AG04449 (cell line): ENCODE results near the gene ERBB4.

Experiments used
- CTCF ChIA-PET: fragments of 350-600 bp; formaldehyde crosslinking; extraction: SDS; loops from one replicate; lab custom pipeline; 2021; ENCODE audit warnings: antibody characterized with exemption; lab: Yijun Ruan, JAX
- POLR2A ChIA-PET: fragments of 400-600, 350-600 bp; formaldehyde crosslinking; extraction: SDS; loops from one replicate; lab custom pipeline; 2020; ENCODE audit warnings: antibody characterized with exemption, inconsistent platforms; lab: Yijun Ruan, JAX
- DNase-seq: peaks from one replicate; pipeline ENCODE4 v3.0.0-alpha.2; 2010; ENCODE audit warnings: low read depth, low spot score
- H3K4me3 ChIP-seq: 2 replicates; pipeline ENCODE4 v1.5.1; 2011; ENCODE audit warnings: low read depth, mild to moderate bottlenecking, control low read depth, low read length
- CTCF ChIP-seq: IDR thresholded peaks from one replicate; pipeline ENCODE4 v1.5.1; 2011; ENCODE audit warnings: mild to moderate bottlenecking, moderate library complexity, low read length, control low read depth, inconsistent platforms; ENCODE audit not compliant: insufficient read depth; ENCODE audit errors: missing control alignments

Gene ERBB4

DNA sequence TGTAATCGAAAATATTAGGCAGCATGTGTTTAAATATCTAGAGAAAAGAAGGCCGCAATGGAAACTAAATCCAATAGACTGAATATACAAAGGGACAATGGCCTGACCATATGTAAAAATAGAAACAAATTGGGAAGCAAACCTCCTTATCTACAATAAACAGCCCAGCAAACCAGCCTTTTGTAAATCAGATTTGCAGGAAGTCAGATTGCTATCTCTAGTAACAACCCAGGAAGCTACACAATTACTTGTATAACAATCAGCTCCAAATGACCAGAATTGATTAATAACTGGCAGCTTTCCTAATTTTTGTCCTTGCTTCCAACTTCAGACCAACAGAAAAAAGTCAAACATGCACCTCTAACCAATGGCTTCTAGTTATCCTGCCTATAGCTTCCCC, 1122.2 kb downstream of the ERBB4 start:
- CTCF ChIA-PET = no interaction called here
- no peak for DNase-seq
- POLR2A ChIA-PET = no interaction called here

DNA sequence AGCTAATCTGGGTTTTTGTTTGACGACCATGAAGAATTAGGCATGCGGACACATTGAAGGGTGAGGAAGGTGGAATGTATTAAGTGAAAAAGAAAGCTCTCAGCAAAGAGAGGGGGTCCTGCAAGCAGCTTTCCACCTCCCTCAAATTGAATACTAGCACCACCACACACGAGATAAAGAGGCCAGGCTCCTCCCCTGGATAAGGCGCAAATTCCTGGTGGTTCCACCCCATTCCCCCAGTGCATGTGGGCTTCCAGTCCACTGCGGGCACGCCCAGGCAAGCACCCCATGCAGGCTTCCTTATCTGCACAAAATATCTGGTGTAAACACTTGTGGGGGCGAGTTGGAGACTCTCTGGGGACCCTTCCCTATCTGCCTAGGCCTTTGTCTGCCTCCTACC, 1124.9 kb downstream of the ERBB4 start:
- CTCF ChIA-PET = no interaction called here
- POLR2A ChIA-PET = no interaction called here
- no peak for TF ChIP-seq CTCF
- no peak for DNase-seq
- H3K4me3 ChIP-seq = no peak overlapping the region

More for the DNA sequence above, 1122.2 kb downstream of the ERBB4 start:
- H3K4me3 ChIP-seq = no peak overlapping the region
- TF ChIP-seq CTCF = no peak

- ChIA-PET CTCF (no interaction called here), POLR2A (no interaction called here)
- no peak for DNase-seq
- no peak overlapping the region for H3K4me3 ChIP-seq
- TF ChIP-seq CTCF = no peak
These were observed 1130.1 kb downstream of the ERBB4 start for GRCh38 chr2:211408483-211408891.

GRCh38 chr2:211407076-211407475, 1131.5 kb downstream of the ERBB4 start:
- ChIA-PET POLR2A (no interaction called here), CTCF (no interaction called here)
- DNase-seq = no peak
- no peak for TF ChIP-seq CTCF
- H3K4me3 ChIP-seq = no peak overlapping the region

GRCh38 chr2:211405036-211405435, 1133.6 kb downstream of the ERBB4 start:
- no peak for DNase-seq
- CTCF ChIA-PET = no interaction called here
- POLR2A ChIA-PET = no interaction called here
- TF ChIP-seq CTCF = no peak
- no peak overlapping the region for H3K4me3 ChIP-seq

DNA sequence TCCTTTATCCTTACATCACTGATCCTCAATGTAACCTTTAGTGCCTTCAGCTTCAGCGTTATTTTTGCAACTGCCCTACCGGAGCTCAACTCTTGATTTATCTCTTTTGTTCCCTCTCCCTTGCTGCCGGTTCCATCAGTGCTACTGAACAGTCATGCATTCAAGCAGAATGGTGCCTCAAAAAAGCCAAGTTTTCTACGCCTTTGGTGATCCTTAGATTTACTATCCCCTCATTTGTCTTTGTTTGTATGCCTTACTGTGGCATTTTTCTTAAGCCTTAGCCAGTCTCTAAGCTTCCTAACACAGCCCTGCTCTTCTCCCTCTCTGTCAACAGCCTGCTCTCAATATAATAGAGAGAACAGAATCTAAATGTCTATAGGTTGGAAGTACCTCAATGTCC, 1134.5 kb downstream of the ERBB4 start:
- CTCF ChIA-PET = no interaction called here

More for the DNA sequence above, 1134.5 kb downstream of the ERBB4 start:
- POLR2A ChIA-PET = no interaction called here
- TF ChIP-seq CTCF = no peak
- no peak overlapping the region for H3K4me3 ChIP-seq
- no peak for DNase-seq
